ENCODE results near the gene GJA8.

DNA sequence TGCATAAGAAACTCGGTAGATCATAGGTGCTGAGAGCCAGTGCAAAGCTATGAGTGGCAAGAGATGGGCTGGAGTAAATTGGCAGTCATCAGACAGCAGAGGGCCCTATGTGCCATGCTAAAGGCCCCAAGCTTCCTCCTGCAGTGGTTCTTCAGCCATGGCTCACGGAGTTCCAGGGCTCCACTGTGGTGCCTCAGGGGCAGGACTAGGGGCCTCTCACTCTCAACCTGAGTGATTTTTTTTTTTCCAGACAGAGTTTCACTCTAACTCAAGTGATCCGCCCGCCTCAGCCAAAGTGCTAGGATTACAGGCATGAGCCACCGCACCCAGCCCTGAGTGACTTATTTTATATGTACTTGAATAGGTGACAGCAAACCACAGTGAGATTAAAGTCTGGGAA is 10.4 kb upstream of the GJA8 start:
- no peak for TF ChIP-seq TAF1 (IDR thresholded peaks at IDR 0.05; ENCODE audit: borderline replicate concordance, insufficient read depth, low read length)
- TF ChIP-seq FOXP2 (optimal IDR thresholded peaks at IDR 0.05; ENCODE audit: borderline replicate concordance, extremely low read depth, extremely low read length, insufficient read depth), result no peak
- TF ChIP-seq POLR2AphosphoS5 (IDR thresholded peaks at IDR 0.05; ENCODE audit: low read depth, low read length), result no peak
- no peak for TF ChIP-seq REST (IDR thresholded peaks at IDR 0.05; ENCODE audit: insufficient read depth in 1 of 2, low read depth in 2 of 2, low read length in 2 of 2)
- no peak for TF ChIP-seq SIN3A (IDR thresholded peaks at IDR 0.05; ENCODE audit: borderline replicate concordance, insufficient read depth, low read length)

Data from PFSK-1 (cell line).